ENCODE measurements around the gene CNTNAP5. TPM values are rescaled to one million over a fixed set of nuclear protein-coding genes. Genes with fewer than 3 reads are reported as not detected.

Gene CNTNAP5
- total RNA-seq, 1 donor from 2014 or later = 0.56 TPM

DNA sequence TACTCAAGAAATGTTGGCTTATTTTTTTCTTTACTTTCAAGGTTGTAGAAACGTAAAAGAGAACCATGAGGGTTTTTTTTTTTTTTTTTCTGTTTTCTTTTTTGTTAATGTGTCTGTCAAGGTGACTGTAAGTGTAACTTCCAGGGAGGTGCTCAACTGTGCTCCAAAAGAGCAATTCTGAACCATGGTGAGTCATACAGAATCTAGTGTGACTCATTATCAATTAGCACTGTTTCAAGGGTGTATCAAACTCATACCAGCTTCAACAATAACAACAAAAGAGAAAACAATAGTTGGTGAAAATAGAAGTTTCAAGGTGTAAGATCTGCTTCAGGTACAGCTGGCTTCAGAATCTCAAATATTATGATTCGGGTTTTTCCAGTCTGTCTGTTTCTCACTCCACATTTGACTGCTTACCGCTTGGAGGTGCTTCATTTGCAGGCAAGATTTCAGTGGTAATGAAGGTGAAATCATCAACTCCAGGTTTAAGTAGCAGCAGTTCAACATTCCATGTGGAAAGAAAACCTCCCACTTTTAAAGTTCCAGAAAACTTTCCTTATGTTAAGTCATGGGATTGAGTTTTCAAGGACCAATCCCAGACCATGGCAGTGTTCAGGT, 850.6 kb downstream of the CNTNAP5 start:
- Mint-ChIP-seq H3K27ac (ENCODE audit: unreplicated experiment) (no peak overlapping the region), H3K36me3 (ENCODE audit: low read depth) (no peaks in the 10 kb centered on the region), H3K4me1 (no peaks in the 10 kb centered on the region), H3K27me3 (ENCODE audit: low read depth) (no peaks in the 10 kb centered on the region), H3K4me3 (no peak overlapping the region), H3K9me3 (no peaks in the 10 kb centered on the region)
- no peak for DNase-seq (ENCODE audit: low read depth, low spot score)
- no peak for TF ChIP-seq CTCF (conservative IDR thresholded peaks at IDR 0.05)

DNA sequence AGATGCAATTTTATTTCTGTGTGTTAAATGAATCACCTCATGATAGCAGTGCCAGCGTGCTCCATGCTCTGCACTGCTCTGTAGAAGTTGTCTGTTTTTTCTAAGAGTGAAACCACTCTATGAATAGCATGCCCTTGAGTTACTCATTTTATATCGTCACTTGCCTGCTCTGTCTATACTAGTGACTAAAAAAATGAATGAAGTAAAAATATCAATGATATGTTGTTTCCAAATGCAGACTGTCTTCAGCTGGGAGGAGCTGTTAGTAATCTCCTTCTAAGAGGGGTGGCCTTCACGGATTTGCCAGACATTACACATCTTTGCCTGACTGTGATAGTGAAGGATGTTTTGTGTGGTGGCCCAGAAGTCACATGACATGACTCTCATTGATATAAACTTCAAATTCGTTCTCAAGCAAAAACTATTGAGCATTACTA, 852.1 kb downstream of the CNTNAP5 start:
- H3K4me1 Mint-ChIP-seq = no peaks in the 10 kb centered on the region

DNA sequence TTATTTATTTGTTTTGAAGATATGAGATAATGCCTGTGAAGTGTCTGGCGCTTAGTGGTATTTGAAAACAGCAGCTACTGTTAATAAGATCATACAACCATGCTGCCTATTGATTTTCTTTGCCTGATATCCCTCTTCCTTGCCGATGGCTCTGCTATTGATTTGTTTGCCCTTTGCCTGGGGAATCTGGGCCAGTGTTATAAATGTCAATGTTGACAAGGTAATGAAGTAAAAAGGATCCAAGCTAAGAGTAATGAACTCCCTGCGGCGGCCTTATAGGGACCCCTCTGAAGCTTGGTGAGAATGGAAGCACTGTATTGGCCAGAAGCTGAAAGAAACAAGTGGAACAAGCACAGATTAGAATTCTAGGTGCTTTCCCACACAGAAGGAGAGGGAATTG, 854.6 kb downstream of the CNTNAP5 start:
- no peak for DNase-seq (ENCODE audit: low read depth, low spot score)
- no peaks in the 10 kb centered on the region for H3K27me3 Mint-ChIP-seq (ENCODE audit: low read depth)
- H3K9me3 Mint-ChIP-seq = no peaks in the 10 kb centered on the region
- H3K4me3 Mint-ChIP-seq = no peak overlapping the region
- no peaks in the 10 kb centered on the region for H3K36me3 Mint-ChIP-seq (ENCODE audit: low read depth)
- no peak overlapping the region for H3K27ac Mint-ChIP-seq (ENCODE audit: unreplicated experiment)
- H3K4me1 Mint-ChIP-seq = no peaks in the 10 kb centered on the region
- TF ChIP-seq CTCF (conservative IDR thresholded peaks at IDR 0.05) = no peak

More for the DNA sequence above, 852.1 kb downstream of the CNTNAP5 start:
- no peak for TF ChIP-seq CTCF (conservative IDR thresholded peaks at IDR 0.05)
- no peaks in the 10 kb centered on the region for H3K9me3 Mint-ChIP-seq
- DNase-seq (ENCODE audit: low read depth, low spot score) = no peak
- no peak overlapping the region for H3K27ac Mint-ChIP-seq (ENCODE audit: unreplicated experiment)
- no peak overlapping the region for H3K4me3 Mint-ChIP-seq
- no peaks in the 10 kb centered on the region for H3K36me3 Mint-ChIP-seq (ENCODE audit: low read depth)
- no peaks in the 10 kb centered on the region for H3K27me3 Mint-ChIP-seq (ENCODE audit: low read depth)

- H3K4me3 Mint-ChIP-seq = no peak overlapping the region
- H3K27ac Mint-ChIP-seq (ENCODE audit: unreplicated experiment) = no peak overlapping the region
- no peak for DNase-seq (ENCODE audit: low read depth, low spot score)
- no peaks in the 10 kb centered on the region for H3K9me3 Mint-ChIP-seq
- no peaks in the 10 kb centered on the region for H3K36me3 Mint-ChIP-seq (ENCODE audit: low read depth)
- no peaks in the 10 kb centered on the region for H3K27me3 Mint-ChIP-seq (ENCODE audit: low read depth)
- no peaks in the 10 kb centered on the region for H3K4me1 Mint-ChIP-seq
- TF ChIP-seq CTCF (conservative IDR thresholded peaks at IDR 0.05) = no peak
Measured at GRCh38 chr2:124880995-124881394, 855.9 kb downstream of the CNTNAP5 start.

DNA sequence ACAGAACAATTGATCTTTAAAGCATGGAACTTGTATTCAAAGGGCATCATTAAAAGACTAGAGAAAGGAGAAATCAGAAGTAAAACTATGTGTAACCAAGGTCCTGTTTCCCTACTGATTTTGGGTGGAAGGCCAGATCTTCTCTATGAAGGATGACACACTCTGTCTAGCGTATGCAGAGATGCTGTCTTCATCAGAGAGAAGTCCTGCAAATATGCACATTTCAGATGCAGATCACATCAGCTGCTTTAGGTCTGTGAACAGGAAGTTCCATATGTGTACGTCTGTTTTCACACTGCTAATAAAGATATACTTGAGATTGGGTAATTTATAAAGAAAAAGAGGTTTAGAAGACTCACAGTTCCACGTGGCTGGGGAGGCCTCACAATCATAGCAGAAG, 857.3 kb downstream of the CNTNAP5 start:
- no peaks in the 10 kb centered on the region for H3K36me3 Mint-ChIP-seq (ENCODE audit: low read depth)
- no peak overlapping the region for H3K27ac Mint-ChIP-seq (ENCODE audit: unreplicated experiment)
- no peaks in the 10 kb centered on the region for H3K9me3 Mint-ChIP-seq
- H3K4me1 Mint-ChIP-seq = no peaks in the 10 kb centered on the region
- no peak for TF ChIP-seq CTCF (conservative IDR thresholded peaks at IDR 0.05)
- no peak overlapping the region for H3K4me3 Mint-ChIP-seq
- no peaks in the 10 kb centered on the region for H3K27me3 Mint-ChIP-seq (ENCODE audit: low read depth)
- DNase-seq (ENCODE audit: low read depth, low spot score) = no peak
